ENCODE data around the gene GSN. TPM values are rescaled to one million over a fixed set of nuclear protein-coding genes. Genes with fewer than 3 reads are reported as not detected.

GSN gene
- total and polyA plus RNA-seq, 9 donors: 269 to 422 (median 313) TPM

- no CpG with 5 or more reads among the region's 5 CpGs for WGBS (ENCODE audit: insufficient coverage)
- Histone ChIP-seq H3K9me3 (replicated peaks; ENCODE audit: control insufficient read depth, low read depth, low read length) (no peaks in the 10 kb centered on the region), H3K4me1 (ENCODE audit: control insufficient read depth, insufficient read depth, low read length) (peaks cover 11% of the 10 kb centered on the region), H3K4me3 (ENCODE audit: low read length) (no peak overlapping the region), H3K27me3 (ENCODE audit: control insufficient read depth, insufficient read depth, low read length) (no peaks in the 10 kb centered on the region), H3K27ac (ENCODE audit: low read length) (no peak overlapping the region), H3K36me3 (ENCODE audit: control insufficient read depth, insufficient read depth, low read length) (peaks cover 72% of the 10 kb centered on the region)
- DNase-seq: no peak
Measured at GRCh38 chr9:121319383-121319780, 51.4 kb downstream of the GSN start.

- H3K27ac ChIP-seq (ENCODE audit: low read length): no peak overlapping the region
- H3K9me3 ChIP-seq (replicated peaks; ENCODE audit: control insufficient read depth, low read depth, low read length): no peaks in the 10 kb centered on the region
- DNase-seq: no peak
- peaks cover 80% of the 10 kb centered on the region for H3K36me3 ChIP-seq (ENCODE audit: control insufficient read depth, insufficient read depth, low read length)
- H3K27me3 ChIP-seq (ENCODE audit: control insufficient read depth, insufficient read depth, low read length): no peaks in the 10 kb centered on the region
- H3K4me3 ChIP-seq (ENCODE audit: low read length): no peak overlapping the region
- peaks cover 21% of the 10 kb centered on the region for H3K4me1 ChIP-seq (ENCODE audit: control insufficient read depth, insufficient read depth, low read length)
- WGBS (ENCODE audit: insufficient coverage): 86% methylated on average over 9 of the region's 10 CpGs
Measured at GRCh38 chr9:121321016-121321503, 53.1 kb downstream of the GSN start.

DNA sequence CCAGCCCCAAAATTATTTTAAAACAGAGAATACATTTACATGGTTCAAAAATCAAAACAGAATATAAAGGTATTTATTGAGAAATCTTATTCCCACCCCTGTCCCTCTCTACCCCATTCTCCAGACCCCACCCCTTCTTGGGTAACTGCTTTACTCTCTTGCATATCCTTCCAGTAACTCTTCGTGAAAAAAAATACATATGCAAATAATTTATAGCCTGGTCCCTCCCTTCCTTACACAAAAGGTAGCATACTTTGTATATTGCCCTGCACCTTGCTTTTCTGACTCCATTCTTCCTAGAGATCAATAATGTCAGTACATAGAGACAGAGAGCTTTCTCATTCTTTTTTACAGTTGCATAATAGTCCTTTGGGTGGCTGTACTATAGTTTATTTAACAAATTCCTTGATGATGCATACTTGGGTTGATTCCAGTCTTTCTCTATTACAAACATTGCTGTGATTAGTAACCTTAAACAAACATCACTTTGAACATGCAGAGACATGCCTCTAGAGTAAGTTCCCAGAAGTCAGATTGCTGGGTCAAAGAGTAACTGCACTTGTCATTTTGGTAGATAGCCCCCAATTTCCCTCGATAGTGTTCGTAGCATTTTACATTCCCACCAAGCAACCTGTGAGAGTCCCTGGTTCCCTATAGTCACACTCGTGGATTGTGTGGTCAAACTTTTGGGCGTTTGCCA lies 54.2 kb downstream of the GSN start:
- no peak for DNase-seq
- Histone ChIP-seq H3K27me3 (ENCODE audit: control insufficient read depth, insufficient read depth, low read length) (no peaks in the 10 kb centered on the region), H3K4me1 (ENCODE audit: control insufficient read depth, insufficient read depth, low read length) (peaks cover 28% of the 10 kb centered on the region), H3K4me3 (ENCODE audit: low read length) (no peak overlapping the region), H3K36me3 (ENCODE audit: control insufficient read depth, insufficient read depth, low read length) (peaks cover 84% of the 10 kb centered on the region), H3K27ac (ENCODE audit: low read length) (no peak overlapping the region), H3K9me3 (replicated peaks; ENCODE audit: control insufficient read depth, low read depth, low read length) (no peaks in the 10 kb centered on the region)
- WGBS (ENCODE audit: insufficient coverage): 100% methylated on average over 1 of the region's 5 CpGs

DNA sequence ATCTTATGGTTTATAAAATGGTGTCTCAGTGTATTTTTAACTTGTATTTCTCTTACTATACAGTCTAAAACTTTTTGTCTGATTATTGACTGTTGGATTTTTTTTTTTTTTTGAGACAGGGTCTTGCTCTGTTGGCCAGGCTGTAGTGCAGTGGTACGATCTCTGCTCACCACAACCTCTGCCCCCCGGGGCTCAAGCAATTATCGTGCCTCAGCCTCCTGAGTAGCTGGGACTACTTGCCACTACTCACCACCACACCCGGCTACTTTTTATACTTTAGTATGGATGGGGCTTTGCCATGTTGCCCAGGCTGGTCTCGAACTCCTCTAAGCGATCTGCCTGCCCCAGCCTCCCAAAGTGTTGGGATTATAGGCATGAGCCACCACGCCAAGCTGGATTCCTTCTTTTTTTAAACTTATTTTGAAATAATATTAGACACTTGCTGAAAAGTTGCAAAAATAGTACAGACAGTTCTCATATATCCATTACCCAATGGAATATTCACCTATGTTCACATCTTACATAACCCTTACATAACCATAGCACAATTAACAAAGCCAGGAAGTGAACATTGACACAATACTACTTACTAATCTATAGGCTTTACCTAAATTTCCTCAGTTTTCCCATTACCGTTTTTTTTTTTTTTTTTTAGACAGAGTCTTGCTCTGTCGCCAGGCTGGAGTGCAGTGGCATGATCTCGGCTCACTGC lies 54.9 kb downstream of the GSN start:
- Histone ChIP-seq H3K9me3 (replicated peaks; ENCODE audit: control insufficient read depth, low read depth, low read length) (no peaks in the 10 kb centered on the region), H3K4me3 (ENCODE audit: low read length) (no peak overlapping the region), H3K4me1 (ENCODE audit: control insufficient read depth, insufficient read depth, low read length) (peaks cover 22% of the 10 kb centered on the region), H3K27me3 (ENCODE audit: control insufficient read depth, insufficient read depth, low read length) (no peaks in the 10 kb centered on the region), H3K27ac (ENCODE audit: low read length) (no peak overlapping the region), H3K36me3 (ENCODE audit: control insufficient read depth, insufficient read depth, low read length) (peaks cover 82% of the 10 kb centered on the region)
- DNase-seq: no peak
- WGBS (ENCODE audit: insufficient coverage): no CpG with 5 or more reads among the region's 10 CpGs

DNA sequence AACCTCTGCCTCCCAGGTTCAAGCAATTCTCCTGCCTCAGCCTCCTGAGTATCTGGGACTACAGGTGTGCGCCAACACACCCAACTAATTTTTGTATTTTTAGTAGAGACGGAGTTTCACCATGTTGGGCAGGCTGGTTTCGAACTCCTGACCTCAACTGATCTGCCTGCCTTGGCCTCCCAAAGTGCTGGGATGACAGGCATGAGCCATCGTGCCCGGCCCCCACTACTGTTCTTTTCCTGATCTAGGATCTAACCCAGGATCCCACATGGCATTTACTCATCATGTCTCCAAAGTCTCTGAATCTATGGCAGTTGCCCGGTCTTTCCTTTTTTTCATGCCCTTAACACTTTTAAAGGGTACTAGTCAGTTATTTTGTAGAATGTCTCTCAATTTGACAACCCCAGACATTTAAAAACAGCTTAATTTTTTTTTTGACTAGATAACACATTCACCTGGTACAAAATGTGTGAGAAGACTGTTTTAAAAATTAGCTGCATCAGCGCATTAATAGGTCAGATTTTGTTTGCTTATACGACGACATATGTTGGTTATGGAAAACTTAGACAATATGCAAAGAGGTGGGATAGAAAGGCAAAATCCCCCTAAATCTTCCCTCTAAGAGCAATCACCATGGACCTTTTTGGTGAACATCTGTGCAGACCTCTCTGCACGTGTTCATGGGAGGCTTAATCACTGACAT lies 55.6 kb downstream of the GSN start:
- Histone ChIP-seq H3K27ac (ENCODE audit: low read length) (no peak overlapping the region), H3K4me1 (ENCODE audit: control insufficient read depth, insufficient read depth, low read length) (peaks cover 23% of the 10 kb centered on the region), H3K4me3 (ENCODE audit: low read length) (no peak overlapping the region), H3K9me3 (replicated peaks; ENCODE audit: control insufficient read depth, low read depth, low read length) (no peaks in the 10 kb centered on the region), H3K36me3 (ENCODE audit: control insufficient read depth, insufficient read depth, low read length) (peaks cover 82% of the 10 kb centered on the region), H3K27me3 (ENCODE audit: control insufficient read depth, insufficient read depth, low read length) (no peaks in the 10 kb centered on the region)
- 50% methylated on average over 1 of the region's 10 CpGs for WGBS (ENCODE audit: insufficient coverage)
- no peak for DNase-seq

DNA sequence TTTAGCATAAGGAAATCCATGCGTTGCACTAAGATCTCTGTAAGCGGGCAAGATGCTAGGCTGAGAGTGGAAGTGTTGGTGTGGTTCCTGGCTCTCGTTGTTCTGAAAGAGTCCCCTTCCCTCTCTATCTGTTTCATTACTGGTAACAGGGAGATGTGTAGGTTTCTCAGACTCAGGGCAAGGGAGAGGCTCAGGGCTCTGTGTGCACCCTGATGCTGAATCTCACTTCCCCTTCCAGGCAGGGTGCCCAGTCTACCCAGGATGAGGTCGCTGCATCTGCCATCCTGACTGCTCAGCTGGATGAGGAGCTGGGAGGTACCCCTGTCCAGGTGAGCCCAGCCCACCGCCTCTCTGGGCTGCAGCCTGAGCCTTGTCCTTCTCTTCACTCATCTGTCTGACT lies 56.4 kb downstream of the GSN start:
- no peak for DNase-seq
- peaks cover 82% of the 10 kb centered on the region for H3K36me3 ChIP-seq (ENCODE audit: control insufficient read depth, insufficient read depth, low read length)
- H3K4me1 ChIP-seq (ENCODE audit: control insufficient read depth, insufficient read depth, low read length): peaks cover 29% of the 10 kb centered on the region
- no peak overlapping the region for H3K27ac ChIP-seq (ENCODE audit: low read length)
- no peak overlapping the region for H3K4me3 ChIP-seq (ENCODE audit: low read length)
- no peaks in the 10 kb centered on the region for H3K9me3 ChIP-seq (replicated peaks; ENCODE audit: control insufficient read depth, low read depth, low read length)
- 100% methylated on average over 2 of the region's 5 CpGs for WGBS (ENCODE audit: insufficient coverage)
- no peaks in the 10 kb centered on the region for H3K27me3 ChIP-seq (ENCODE audit: control insufficient read depth, insufficient read depth, low read length)

DNA sequence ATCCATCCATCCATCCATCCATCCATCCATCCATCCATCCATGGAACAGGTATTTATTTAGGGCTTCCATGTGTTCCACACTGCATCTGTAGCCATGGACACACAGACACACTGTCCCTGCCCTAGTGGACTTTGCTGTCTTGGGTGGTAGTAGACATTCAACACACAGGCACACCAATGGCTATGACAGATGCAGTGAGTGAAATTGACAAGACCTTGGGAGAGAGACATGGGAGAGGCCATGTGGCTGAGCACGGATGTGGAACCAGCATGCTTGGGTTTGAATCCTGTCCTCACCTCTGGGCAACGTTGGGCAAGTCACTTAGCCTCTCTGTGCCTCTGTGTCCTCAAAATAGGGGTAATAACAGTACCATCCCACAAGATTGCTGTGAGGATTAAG lies 56.8 kb downstream of the GSN start:
- Histone ChIP-seq H3K27me3 (ENCODE audit: control insufficient read depth, insufficient read depth, low read length) (no peaks in the 10 kb centered on the region), H3K36me3 (ENCODE audit: control insufficient read depth, insufficient read depth, low read length) (peaks cover 86% of the 10 kb centered on the region), H3K27ac (ENCODE audit: low read length) (peak overlapping the region; percentile 11), H3K4me3 (ENCODE audit: low read length) (no peak overlapping the region), H3K4me1 (ENCODE audit: control insufficient read depth, insufficient read depth, low read length) (peaks cover 29% of the 10 kb centered on the region), H3K9me3 (replicated peaks; ENCODE audit: control insufficient read depth, low read depth, low read length) (no peaks in the 10 kb centered on the region)
- no peak for DNase-seq
- no CpG with 5 or more reads among the region's 2 CpGs for WGBS (ENCODE audit: insufficient coverage)

DNA sequence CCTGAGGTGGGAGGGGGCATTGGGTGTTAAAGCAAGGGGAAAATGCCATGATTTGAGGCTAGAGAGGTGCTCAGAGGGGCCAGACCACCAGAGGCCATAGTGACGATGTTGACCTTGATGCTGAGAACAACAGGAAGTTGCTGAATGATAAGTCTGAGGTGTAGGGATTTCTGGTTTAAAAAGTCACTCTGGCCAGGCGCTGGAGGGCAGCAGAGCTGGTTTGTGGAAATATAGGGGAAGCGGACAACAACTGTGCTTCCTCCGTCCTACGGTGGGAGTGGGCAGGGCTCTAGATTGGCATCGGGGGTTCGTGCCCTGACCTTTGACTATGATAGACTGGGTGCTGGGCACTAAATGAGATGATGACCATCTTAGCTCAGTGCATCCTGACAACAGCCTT lies 57.4 kb downstream of the GSN start:
- H3K9me3 ChIP-seq (replicated peaks; ENCODE audit: control insufficient read depth, low read depth, low read length): no peaks in the 10 kb centered on the region

DNA sequence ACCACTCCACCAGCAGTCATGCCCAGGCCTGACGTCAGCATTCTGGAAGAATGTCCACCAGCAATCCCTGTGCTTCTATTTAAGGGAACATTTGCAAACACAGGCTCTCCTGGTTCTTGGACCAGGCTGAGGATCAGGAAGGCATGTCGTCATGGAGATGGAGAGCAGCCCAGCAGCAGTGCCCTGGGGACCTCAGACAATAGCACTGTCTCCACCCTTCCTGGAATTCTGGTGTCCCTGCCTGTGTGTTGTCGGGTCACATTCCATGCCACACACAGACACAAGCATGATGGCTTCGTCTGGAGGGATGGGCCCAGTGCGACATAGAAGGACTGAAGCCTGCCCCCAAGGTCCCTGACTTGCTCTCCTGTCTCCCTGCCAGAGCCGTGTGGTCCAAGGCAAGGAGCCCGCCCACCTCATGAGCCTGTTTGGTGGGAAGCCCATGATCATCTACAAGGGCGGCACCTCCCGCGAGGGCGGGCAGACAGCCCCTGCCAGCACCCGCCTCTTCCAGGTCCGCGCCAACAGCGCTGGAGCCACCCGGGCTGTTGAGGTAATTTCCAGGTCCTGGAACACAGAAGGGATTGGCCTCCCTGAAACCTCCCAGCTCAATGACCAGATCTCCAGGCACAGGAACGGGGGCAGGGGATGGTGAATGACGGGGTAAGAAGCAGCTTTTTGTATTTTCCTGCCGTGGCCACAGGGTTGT lies 58.3 kb downstream of the GSN start:
- Histone ChIP-seq H3K27ac (ENCODE audit: low read length) (peak overlapping the region; percentile 92), H3K27me3 (ENCODE audit: control insufficient read depth, insufficient read depth, low read length) (no peaks in the 10 kb centered on the region), H3K4me1 (ENCODE audit: control insufficient read depth, insufficient read depth, low read length) (peaks cover 29% of the 10 kb centered on the region), H3K4me3 (ENCODE audit: low read length) (no peak overlapping the region), H3K9me3 (replicated peaks; ENCODE audit: control insufficient read depth, low read depth, low read length) (no peaks in the 10 kb centered on the region), H3K36me3 (ENCODE audit: control insufficient read depth, insufficient read depth, low read length) (peaks cover 88% of the 10 kb centered on the region)
- DNase-seq: peak; percentile 97
- 50% methylated on average over 12 of the region's 19 CpGs for WGBS (ENCODE audit: insufficient coverage)

More for the DNA sequence above, 57.4 kb downstream of the GSN start:
- Histone ChIP-seq H3K27me3 (ENCODE audit: control insufficient read depth, insufficient read depth, low read length) (no peaks in the 10 kb centered on the region), H3K4me1 (ENCODE audit: control insufficient read depth, insufficient read depth, low read length) (peaks cover 29% of the 10 kb centered on the region), H3K27ac (ENCODE audit: low read length) (peak overlapping the region; percentile 92), H3K36me3 (ENCODE audit: control insufficient read depth, insufficient read depth, low read length) (peaks cover 89% of the 10 kb centered on the region), H3K4me3 (ENCODE audit: low read length) (no peak overlapping the region)
- no peak for DNase-seq
- WGBS (ENCODE audit: insufficient coverage): 84% methylated on average over 7 of the region's 7 CpGs
